H1 (cell line): ENCODE measurements around the gene USP30. TPM values are rescaled to one million over a fixed set of nuclear protein-coding genes. Genes with fewer than 3 reads are reported as not detected.

Source experiments
- CEBPB ChIP-seq: IDR thresholded peaks from 2 replicates; pipeline ENCODE4 v1.6.1; 2012; ENCODE audit warnings: low read depth, low read length
- CHD1 ChIP-seq: IDR thresholded peaks from 2 replicates; pipeline ENCODE4 v1.6.1; 2012; ENCODE audit warnings: low read depth, low read length, improper control_type of control experiment
- CHD2 ChIP-seq: IDR thresholded peaks from 2 replicates; pipeline ENCODE4 v1.6.1; 2012; ENCODE audit warnings: low read length, improper control_type of control experiment
- EGR1 ChIP-seq: IDR thresholded peaks from 2 replicates; pipeline ENCODE4 v1.6.1; 2011; ENCODE audit warnings: low read depth, low read length, borderline replicate concordance
- RXRA ChIP-seq: IDR thresholded peaks from 2 replicates; pipeline ENCODE4 v1.6.1; 2011; ENCODE audit warnings: low read depth, mild to moderate bottlenecking, low read length, moderate library complexity; ENCODE audit not compliant: insufficient read depth
- SAP30 ChIP-seq: fragments of 300-600 bp; sonication (generic); IDR thresholded peaks from 2 replicates; pipeline ENCODE4 v1.7.1; 2012; ENCODE audit warnings: low read length, moderate library complexity, mild to moderate bottlenecking, inconsistent platforms; ENCODE audit not compliant: insufficient read depth, insufficient replicate concordance
- SP1 ChIP-seq: IDR thresholded peaks from 2 replicates; pipeline ENCODE4 v1.6.1; 2011; ENCODE audit warnings: low read depth, low read length
- YY1 ChIP-seq: IDR thresholded peaks from 2 replicates; pipeline ENCODE4 v1.6.1; 2011; ENCODE audit warnings: low read depth, mild to moderate bottlenecking, low read length
- ZNF274 ChIP-seq: IDR thresholded peaks from 2 replicates; pipeline ENCODE4 v1.7.0; 2012; ENCODE audit warnings: low read length, borderline replicate concordance; ENCODE audit errors: extremely low read depth
- polyA plus RNA-seq, 7 experiments: library from polyadenylated mRNA; depleted of rRNA in 3 of 7; stranded (reverse) in 5 of 7; unstranded in 2 of 7; fragments of >200 nt in 5 of 7; fragments of 200-250 nt in 2 of 7; gene quantifications; 1 replicate in 5 of 7; 2 replicates in 1 of 7; 4 replicates in 1 of 7; pipeline versions ENCODE4 v1.2.1 to v1.2.3, GENCODE V29; 2011 to 2013; ENCODE audit warnings: missing spikeins in 2 of 7, mixed read lengths in 2 of 7
- total RNA-seq: library from RNA; stranded (reverse); fragmentation: NEBNext Ultra II Directional; extraction: Animal tissue kit (Norgen Biotek cat#: 25700); gene quantifications from 2 replicates; pipeline ENCODE4 v1.2.1, GENCODE V29; 2021
- TF ChIP-seq, protein P1 (sequence below): fragments of 300-600 bp; sonication (generic); IDR thresholded peaks from 2 replicates; pipeline ENCODE4 v1.7.1; 2012; ENCODE audit warnings: low read length, moderate library complexity, mild to moderate bottlenecking, inconsistent platforms; ENCODE audit not compliant: insufficient replicate concordance

Gene USP30
- total and polyA plus RNA-seq, 2 of the 8 experiments (the other 6 are each of a cell fraction or from before 2014, with no cell fraction given): 7.0 to 12.2 TPM

DNA sequence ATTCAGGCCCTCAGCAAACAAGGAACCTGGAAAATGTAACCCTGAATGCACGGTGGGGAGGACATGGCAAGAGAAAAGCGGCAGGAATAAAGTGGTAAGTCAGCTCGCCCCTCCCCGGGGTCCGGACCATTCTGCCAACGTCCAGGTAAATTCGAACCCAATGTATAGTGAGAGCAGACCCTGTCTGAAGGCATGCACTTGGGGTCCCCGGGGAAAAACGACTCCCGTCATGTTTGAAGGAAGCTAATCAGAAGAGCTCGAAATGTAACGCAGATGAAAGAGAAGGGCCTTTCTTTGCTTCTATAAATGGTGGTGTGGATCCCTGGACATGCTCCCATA is 64.2 kb downstream of the USP30 start (continued):
- TF ChIP-seq, protein P1, sequence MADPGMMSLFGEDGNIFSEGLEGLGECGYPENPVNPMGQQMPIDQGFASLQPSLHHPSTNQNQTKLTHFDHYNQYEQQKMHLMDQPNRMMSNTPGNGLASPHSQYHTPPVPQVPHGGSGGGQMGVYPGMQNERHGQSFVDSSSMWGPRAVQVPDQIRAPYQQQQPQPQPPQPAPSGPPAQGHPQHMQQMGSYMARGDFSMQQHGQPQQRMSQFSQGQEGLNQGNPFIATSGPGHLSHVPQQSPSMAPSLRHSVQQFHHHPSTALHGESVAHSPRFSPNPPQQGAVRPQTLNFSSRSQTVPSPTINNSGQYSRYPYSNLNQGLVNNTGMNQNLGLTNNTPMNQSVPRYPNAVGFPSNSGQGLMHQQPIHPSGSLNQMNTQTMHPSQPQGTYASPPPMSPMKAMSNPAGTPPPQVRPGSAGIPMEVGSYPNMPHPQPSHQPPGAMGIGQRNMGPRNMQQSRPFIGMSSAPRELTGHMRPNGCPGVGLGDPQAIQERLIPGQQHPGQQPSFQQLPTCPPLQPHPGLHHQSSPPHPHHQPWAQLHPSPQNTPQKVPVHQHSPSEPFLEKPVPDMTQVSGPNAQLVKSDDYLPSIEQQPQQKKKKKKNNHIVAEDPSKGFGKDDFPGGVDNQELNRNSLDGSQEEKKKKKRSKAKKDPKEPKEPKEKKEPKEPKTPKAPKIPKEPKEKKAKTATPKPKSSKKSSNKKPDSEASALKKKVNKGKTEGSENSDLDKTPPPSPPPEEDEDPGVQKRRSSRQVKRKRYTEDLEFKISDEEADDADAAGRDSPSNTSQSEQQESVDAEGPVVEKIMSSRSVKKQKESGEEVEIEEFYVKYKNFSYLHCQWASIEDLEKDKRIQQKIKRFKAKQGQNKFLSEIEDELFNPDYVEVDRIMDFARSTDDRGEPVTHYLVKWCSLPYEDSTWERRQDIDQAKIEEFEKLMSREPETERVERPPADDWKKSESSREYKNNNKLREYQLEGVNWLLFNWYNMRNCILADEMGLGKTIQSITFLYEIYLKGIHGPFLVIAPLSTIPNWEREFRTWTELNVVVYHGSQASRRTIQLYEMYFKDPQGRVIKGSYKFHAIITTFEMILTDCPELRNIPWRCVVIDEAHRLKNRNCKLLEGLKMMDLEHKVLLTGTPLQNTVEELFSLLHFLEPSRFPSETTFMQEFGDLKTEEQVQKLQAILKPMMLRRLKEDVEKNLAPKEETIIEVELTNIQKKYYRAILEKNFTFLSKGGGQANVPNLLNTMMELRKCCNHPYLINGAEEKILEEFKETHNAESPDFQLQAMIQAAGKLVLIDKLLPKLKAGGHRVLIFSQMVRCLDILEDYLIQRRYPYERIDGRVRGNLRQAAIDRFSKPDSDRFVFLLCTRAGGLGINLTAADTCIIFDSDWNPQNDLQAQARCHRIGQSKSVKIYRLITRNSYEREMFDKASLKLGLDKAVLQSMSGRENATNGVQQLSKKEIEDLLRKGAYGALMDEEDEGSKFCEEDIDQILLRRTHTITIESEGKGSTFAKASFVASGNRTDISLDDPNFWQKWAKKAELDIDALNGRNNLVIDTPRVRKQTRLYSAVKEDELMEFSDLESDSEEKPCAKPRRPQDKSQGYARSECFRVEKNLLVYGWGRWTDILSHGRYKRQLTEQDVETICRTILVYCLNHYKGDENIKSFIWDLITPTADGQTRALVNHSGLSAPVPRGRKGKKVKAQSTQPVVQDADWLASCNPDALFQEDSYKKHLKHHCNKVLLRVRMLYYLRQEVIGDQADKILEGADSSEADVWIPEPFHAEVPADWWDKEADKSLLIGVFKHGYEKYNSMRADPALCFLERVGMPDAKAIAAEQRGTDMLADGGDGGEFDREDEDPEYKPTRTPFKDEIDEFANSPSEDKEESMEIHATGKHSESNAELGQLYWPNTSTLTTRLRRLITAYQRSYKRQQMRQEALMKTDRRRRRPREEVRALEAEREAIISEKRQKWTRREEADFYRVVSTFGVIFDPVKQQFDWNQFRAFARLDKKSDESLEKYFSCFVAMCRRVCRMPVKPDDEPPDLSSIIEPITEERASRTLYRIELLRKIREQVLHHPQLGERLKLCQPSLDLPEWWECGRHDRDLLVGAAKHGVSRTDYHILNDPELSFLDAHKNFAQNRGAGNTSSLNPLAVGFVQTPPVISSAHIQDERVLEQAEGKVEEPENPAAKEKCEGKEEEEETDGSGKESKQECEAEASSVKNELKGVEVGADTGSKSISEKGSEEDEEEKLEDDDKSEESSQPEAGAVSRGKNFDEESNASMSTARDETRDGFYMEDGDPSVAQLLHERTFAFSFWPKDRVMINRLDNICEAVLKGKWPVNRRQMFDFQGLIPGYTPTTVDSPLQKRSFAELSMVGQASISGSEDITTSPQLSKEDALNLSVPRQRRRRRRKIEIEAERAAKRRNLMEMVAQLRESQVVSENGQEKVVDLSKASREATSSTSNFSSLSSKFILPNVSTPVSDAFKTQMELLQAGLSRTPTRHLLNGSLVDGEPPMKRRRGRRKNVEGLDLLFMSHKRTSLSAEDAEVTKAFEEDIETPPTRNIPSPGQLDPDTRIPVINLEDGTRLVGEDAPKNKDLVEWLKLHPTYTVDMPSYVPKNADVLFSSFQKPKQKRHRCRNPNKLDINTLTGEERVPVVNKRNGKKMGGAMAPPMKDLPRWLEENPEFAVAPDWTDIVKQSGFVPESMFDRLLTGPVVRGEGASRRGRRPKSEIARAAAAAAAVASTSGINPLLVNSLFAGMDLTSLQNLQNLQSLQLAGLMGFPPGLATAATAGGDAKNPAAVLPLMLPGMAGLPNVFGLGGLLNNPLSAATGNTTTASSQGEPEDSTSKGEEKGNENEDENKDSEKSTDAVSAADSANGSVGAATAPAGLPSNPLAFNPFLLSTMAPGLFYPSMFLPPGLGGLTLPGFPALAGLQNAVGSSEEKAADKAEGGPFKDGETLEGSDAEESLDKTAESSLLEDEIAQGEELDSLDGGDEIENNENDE: no peak
- TF ChIP-seq CHD2 (no peak), SP1 (no peak), YY1 (no peak), CEBPB (no peak), RXRA (no peak), EGR1 (no peak), SAP30 (no peak), ZNF274 (no peak), CHD1 (no peak)
- TF ChIP-seq, all 59 proteins: peak for 0
